SK-N-SH treated with all-trans-retinoic acid at 6 μM for 48 hours (cell line): ENCODE data around the gene TBC1D9B.

ENCODE experiments used
- ARNTL ChIP-seq: fragments of 450-650 bp; formaldehyde crosslinking; IDR thresholded peaks from 2 replicates; pipeline ENCODE4 v1.5.0; 2020; ENCODE audit warnings: low read depth, mild to moderate bottlenecking, moderate library complexity, borderline replicate concordance
- CREB5 ChIP-seq: fragments of 250-450 bp; sonication (Bioruptor Pico); IDR thresholded peaks from 2 replicates; pipeline ENCODE4 v1.5.1; 2020; ENCODE audit warnings: low read depth, mild to moderate bottlenecking, moderate library complexity
- CSDC2 ChIP-seq: fragments of 250-450 bp; sonication (Bioruptor Pico); IDR thresholded peaks from 2 replicates; pipeline ENCODE4 v1.5.0; 2020; ENCODE audit warnings: mild to moderate bottlenecking, moderate library complexity
- CSRNP3 ChIP-seq: fragments of 250-450 bp; sonication (Bioruptor Pico); IDR thresholded peaks from 2 replicates; pipeline ENCODE4 v1.5.1; 2021; ENCODE audit warnings: mild to moderate bottlenecking, moderate library complexity
- ESRRG ChIP-seq: fragments of 250-450 bp; sonication (Bioruptor Pico); IDR thresholded peaks from 2 replicates; pipeline ENCODE4 v1.6.1; 2021; ENCODE audit warnings: mild to moderate bottlenecking
- ISL1 ChIP-seq: fragments of 250-450 bp; sonication (Bioruptor Pico); IDR thresholded peaks from 2 replicates; pipeline ENCODE4 v2.1.2; 2022; ENCODE audit warnings: mild to moderate bottlenecking, moderate library complexity
- PATZ1 ChIP-seq: fragments of 250-450 bp; sonication (Bioruptor Pico); IDR thresholded peaks from 2 replicates; pipeline ENCODE4 v1.8.0; 2020; ENCODE audit warnings: mild to moderate bottlenecking, moderate library complexity, borderline replicate concordance
- PPARA ChIP-seq: fragments of 250-450 bp; sonication (Bioruptor Pico); IDR thresholded peaks from 2 replicates; pipeline ENCODE4 v1.5.0; 2020; ENCODE audit warnings: mild to moderate bottlenecking, borderline replicate concordance
- TOX ChIP-seq: fragments of 250-450 bp; sonication (Bioruptor Pico); IDR thresholded peaks from 2 replicates; pipeline ENCODE4 v1.8.0; 2021; ENCODE audit warnings: mild to moderate bottlenecking, moderate library complexity, borderline replicate concordance
- TSHZ2 ChIP-seq: fragments of 250-450 bp; sonication (Bioruptor Pico); IDR thresholded peaks from 2 replicates; pipeline ENCODE4 v1.5.0; 2020; ENCODE audit warnings: mild to moderate bottlenecking, moderate library complexity
- ZFP3 ChIP-seq: fragments of 250-450 bp; sonication (Bioruptor Pico); IDR thresholded peaks from 2 replicates; pipeline ENCODE4 v1.5.0; 2020; ENCODE audit warnings: mild to moderate bottlenecking, moderate library complexity
- ZFP30 ChIP-seq: fragments of 450-650 bp; formaldehyde crosslinking; IDR thresholded peaks from 2 replicates; pipeline ENCODE4 v1.5.0; 2022; ENCODE audit warnings: mild to moderate bottlenecking, moderate library complexity
- ZNF565 ChIP-seq: fragments of 450-650 bp; formaldehyde crosslinking; conservative IDR thresholded peaks from 2 replicates; pipeline ENCODE4 v1.5.0; 2020; ENCODE audit warnings: low read depth, mild to moderate bottlenecking, moderate library complexity
- ZNF70 ChIP-seq: fragments of 450-650 bp; formaldehyde crosslinking; IDR thresholded peaks from 2 replicates; pipeline ENCODE4 v1.5.0; 2020; ENCODE audit warnings: mild to moderate bottlenecking, moderate library complexity

GRCh38 chr5:179812135-179812825, 95.4 kb downstream of the TBC1D9B start:
- no peak for TF ChIP-seq CREB5 (CRISPR knock-in tag)
- TF ChIP-seq CSDC2 (CRISPR knock-in tag) = no peak
- TF ChIP-seq PPARA (CRISPR knock-in tag) = no peak
- TF ChIP-seq ARNTL (CRISPR knock-in tag) = no peak
- TF ChIP-seq TOX (CRISPR knock-in tag) = no peak
- no peak for TF ChIP-seq PATZ1 (CRISPR knock-in tag)
- TF ChIP-seq ESRRG = no peak
- TF ChIP-seq TSHZ2 = no peak
- TF ChIP-seq ZNF70 (CRISPR knock-in tag) = no peak
- no peak for TF ChIP-seq ISL1
- TF ChIP-seq ZFP30 = no peak
- TF ChIP-seq ZNF565 (CRISPR knock-in tag) = no peak
- TF ChIP-seq ZFP3 (CRISPR knock-in tag) = no peak
- TF ChIP-seq CSRNP3 = no peak
